Type B pancreatic cell (in vitro differentiated cells): Measurements from ENCODE around the gene TDP1. TPM values are rescaled to one million over a fixed set of nuclear protein-coding genes. Genes with fewer than 3 reads are reported as not detected.

Experiments used
- DNase-seq: peaks from one replicate; pipeline ENCODE4 v3.0.0; 2021; ENCODE audit warnings: mixed read lengths; ENCODE audit not compliant: unreplicated experiment; ENCODE audit errors: extremely low spot score
- H3K27ac Mint-ChIP-seq: 2 replicates; pipeline ENCODE4 v1.8.0; 2021; ENCODE audit warnings: mild to moderate bottlenecking, mixed read lengths
- H3K27me3 Mint-ChIP-seq: 2 replicates; pipeline ENCODE4 v1.8.0; 2021; ENCODE audit warnings: mixed read lengths
- H3K36me3 Mint-ChIP-seq: 2 replicates; pipeline ENCODE4 v1.8.0; 2021; ENCODE audit warnings: mixed read lengths
- H3K4me1 Mint-ChIP-seq: one replicate; pipeline ENCODE4 v1.8.0; 2021; ENCODE audit warnings: mixed read lengths; ENCODE audit not compliant: unreplicated experiment
- H3K4me3 Mint-ChIP-seq: 2 replicates; pipeline ENCODE4 v1.8.0; 2021; ENCODE audit warnings: mild to moderate bottlenecking, mixed read lengths
- H3K9me3 Mint-ChIP-seq: 2 replicates; pipeline ENCODE4 v1.8.0; 2021; ENCODE audit warnings: mixed read lengths
- CTCF ChIP-seq: fragments of 200-600 bp; sonication (generic); conservative IDR thresholded peaks from 2 replicates; pipeline ENCODE4 v1.5.0; 2021; ENCODE audit warnings: antibody characterized with exemption, mild to moderate bottlenecking
- total RNA-seq: library from RNA; stranded (reverse); gene quantifications from 2 replicates; pipeline ENCODE4 v1.2.1, GENCODE V29; 2021; ENCODE audit warnings: low replicate concordance

Gene TDP1
- total RNA-seq, 1 donor from 2014 or later = 38.4 TPM

GRCh38 chr14:89926694-89927093 lies 29.0 kb upstream of the TDP1 start:
- Mint-ChIP-seq H3K27ac (no peak overlapping the region), H3K36me3 (peaks cover 15% of the 10 kb centered on the region), H3K9me3 (no peaks in the 10 kb centered on the region), H3K4me1 (no peaks in the 10 kb centered on the region), H3K4me3 (no peak overlapping the region), H3K27me3 (no peaks in the 10 kb centered on the region)
- no peak for TF ChIP-seq CTCF
- DNase-seq = no peak

DNA sequence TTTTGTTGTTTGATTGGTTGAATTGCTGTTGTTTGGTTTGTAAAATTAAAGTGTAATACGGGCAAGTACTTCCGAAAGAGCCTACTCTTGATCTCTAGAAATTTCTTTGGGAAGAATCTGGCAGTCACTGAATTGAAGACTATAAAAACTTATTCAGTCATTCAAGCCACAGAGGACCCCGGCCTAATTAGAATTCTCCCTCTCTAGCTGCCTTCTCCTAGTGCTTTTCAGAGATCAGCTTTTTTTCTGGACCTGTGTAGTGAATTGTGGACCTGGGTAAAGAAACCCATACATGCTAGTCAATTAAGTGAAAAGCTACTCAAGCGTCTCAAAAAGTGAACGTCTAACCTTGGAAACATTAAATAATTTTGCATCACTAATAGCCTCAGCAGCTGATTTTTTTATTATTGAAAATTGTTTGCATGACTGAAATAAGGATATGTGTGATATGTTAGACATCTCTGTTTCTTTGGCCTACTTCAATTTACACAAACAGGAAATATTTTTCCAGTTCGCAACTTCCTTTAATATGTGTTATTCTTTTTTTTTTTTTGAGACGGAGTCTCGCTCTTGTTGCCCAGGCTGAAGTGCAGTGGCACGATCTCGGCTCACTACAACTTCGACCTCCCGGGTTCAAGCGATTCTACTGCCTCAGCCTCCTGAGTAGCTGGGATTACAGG lies 28.4 kb upstream of the TDP1 start:
- H3K36me3 Mint-ChIP-seq = peaks cover 18% of the 10 kb centered on the region
- H3K27ac Mint-ChIP-seq = no peak overlapping the region
- no peaks in the 10 kb centered on the region for H3K9me3 Mint-ChIP-seq
- H3K4me1 Mint-ChIP-seq = no peaks in the 10 kb centered on the region
- H3K4me3 Mint-ChIP-seq = no peak overlapping the region
- no peak for TF ChIP-seq CTCF
- no peaks in the 10 kb centered on the region for H3K27me3 Mint-ChIP-seq
- DNase-seq = no peak

DNA sequence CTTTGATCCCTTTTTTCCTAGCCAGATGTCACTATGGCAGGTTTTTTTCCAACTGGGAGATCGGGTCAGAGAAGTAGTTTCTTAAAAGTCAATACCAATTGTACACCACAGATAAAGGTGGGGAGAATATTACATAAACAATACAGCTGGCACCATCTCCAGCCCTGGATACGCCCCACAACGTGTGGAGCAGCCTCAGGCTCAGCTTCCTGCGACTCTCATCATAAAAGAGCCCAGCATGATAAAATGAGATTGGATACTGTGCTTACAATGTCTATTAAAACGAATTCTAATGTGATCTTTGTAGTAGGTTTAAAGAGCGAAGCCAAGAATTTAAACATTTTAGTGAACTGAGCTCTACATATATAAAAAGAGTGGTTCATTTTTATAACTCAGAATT lies 22.7 kb upstream of the TDP1 start:
- Mint-ChIP-seq H3K27ac (no peak overlapping the region), H3K9me3 (no peaks in the 10 kb centered on the region), H3K4me3 (no peak overlapping the region), H3K36me3 (peaks cover 18% of the 10 kb centered on the region), H3K27me3 (no peaks in the 10 kb centered on the region), H3K4me1 (peaks cover 4% of the 10 kb centered on the region)
- DNase-seq = no peak
- no peak for TF ChIP-seq CTCF

DNA sequence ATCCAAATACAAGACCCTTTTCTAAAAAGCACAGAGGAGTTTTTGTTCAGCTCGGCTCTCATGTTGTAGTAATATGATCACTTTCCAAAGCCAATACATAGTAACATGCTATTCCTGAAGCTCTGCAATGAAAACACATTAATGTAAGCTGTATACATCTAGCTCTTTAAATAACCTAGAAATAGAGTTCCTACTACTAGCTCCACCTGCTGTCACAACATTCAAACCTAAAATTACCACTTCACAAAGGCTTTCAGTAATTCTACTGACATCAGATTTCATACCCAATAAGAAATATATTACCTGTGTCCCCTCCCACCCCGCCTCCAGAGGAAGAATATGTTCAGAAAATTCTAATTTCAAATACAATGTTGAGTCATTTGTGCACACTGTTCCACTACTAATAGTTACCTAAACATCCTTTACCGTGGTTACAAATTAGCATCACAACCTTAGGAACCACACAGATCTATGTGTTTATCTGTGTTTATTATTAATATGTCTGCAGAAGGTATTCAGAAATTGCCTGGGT lies 19.0 kb upstream of the TDP1 start:
- H3K36me3 Mint-ChIP-seq = peaks cover 15% of the 10 kb centered on the region
- DNase-seq = no peak
- TF ChIP-seq CTCF = no peak
- H3K9me3 Mint-ChIP-seq = no peaks in the 10 kb centered on the region
- no peak overlapping the region for H3K27ac Mint-ChIP-seq
- H3K27me3 Mint-ChIP-seq = no peaks in the 10 kb centered on the region
- H3K4me3 Mint-ChIP-seq = no peak overlapping the region
- H3K4me1 Mint-ChIP-seq = peaks cover 4% of the 10 kb centered on the region

DNA sequence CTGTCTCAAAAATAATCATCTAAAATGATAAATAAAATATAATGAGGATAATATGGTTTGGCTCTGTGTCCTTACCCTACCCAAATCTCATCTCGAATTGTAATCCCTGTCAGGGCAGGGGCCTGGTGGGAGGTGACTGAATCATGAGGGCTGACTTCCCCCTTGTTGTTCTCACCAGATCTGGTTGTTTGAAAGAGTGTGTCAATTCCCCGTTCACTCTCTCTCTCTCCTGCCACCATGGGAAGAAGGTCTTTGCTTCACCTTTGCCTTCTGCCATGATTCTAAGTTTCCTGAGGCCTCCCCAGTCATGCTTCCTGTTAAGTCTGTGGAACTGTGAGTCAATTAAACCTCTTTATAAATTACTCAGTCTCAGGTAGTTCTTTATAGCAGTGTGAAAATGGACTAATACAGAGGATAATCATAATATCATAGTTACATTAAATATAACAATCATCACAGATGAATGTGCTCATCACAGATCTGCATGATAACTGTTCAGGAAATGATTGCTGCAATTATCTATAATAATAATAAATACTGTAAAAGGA lies 13.8 kb upstream of the TDP1 start:
- DNase-seq = no peak
- H3K27ac Mint-ChIP-seq = no peak overlapping the region
- no peak for TF ChIP-seq CTCF
- no peaks in the 10 kb centered on the region for H3K4me1 Mint-ChIP-seq
- no peaks in the 10 kb centered on the region for H3K27me3 Mint-ChIP-seq
- no peak overlapping the region for H3K4me3 Mint-ChIP-seq
- H3K36me3 Mint-ChIP-seq = peaks cover 4% of the 10 kb centered on the region
- no peaks in the 10 kb centered on the region for H3K9me3 Mint-ChIP-seq
